Panc1 (cell line): ENCODE data around the gene EOGT. TPM values are rescaled to one million over a fixed set of nuclear protein-coding genes. Genes with fewer than 3 reads are reported as not detected.
A peak's percentile ranks its signal among the peaks of the same experiment; 100 is the strongest.

Experiments
- ATAC-seq: fragments of 200-7000 bp; cut with Tn5 transposase; 2 replicates; pipeline ENCODE4 v1.9.1; 2020; ENCODE audit warnings: mild to moderate bottlenecking, moderate library complexity
- BruUV-seq: library from RNA; stranded (reverse); fragments of 400-500 nt; replicated peaks from 2 replicates; lab custom pipeline; 2021; lab: Mats Ljungman, UMichigan
- CTCF ChIA-PET: fragments of 300-600 bp; sonication (Branson Sonifier 250); formaldehyde crosslinking; loops from one replicate; lab custom pipeline; 2022; ENCODE audit warnings: antibody characterized with exemption; lab: Charles Lee
- POLR2A ChIA-PET: fragments of 300-600 bp; sonication (Branson Sonifier 250); formaldehyde crosslinking; loops from one replicate; lab custom pipeline; 2022; ENCODE audit warnings: antibody characterized with exemption; lab: Charles Lee
- DNase-seq: peaks from one replicate; pipeline ENCODE4 v3.0.0-alpha.2; 2010; ENCODE audit warnings: low read depth, low spot score
- H3K27ac ChIP-seq: 2 replicates; pipeline ENCODE4 v1.5.1; 2011; ENCODE audit warnings: mild to moderate bottlenecking, low read length, inconsistent platforms
- H3K27me3 ChIP-seq: fragments of 200-500 bp; sonication (Bioruptor generic); 2 replicates; pipeline ENCODE4 v1.6.0; 2014; ENCODE audit warnings: low read length, inconsistent platforms; ENCODE audit not compliant: control insufficient read depth, insufficient read depth
- H3K36me3 ChIP-seq: fragments of 200-500 bp; sonication (Bioruptor generic); 2 replicates; pipeline ENCODE4 v1.5.1; 2014; ENCODE audit warnings: inconsistent platforms, mild to moderate bottlenecking, low read length, moderate library complexity; ENCODE audit not compliant: control insufficient read depth, insufficient read depth
- H3K4me1 ChIP-seq: 2 replicates; pipeline ENCODE4 v1.5.1; 2011; ENCODE audit warnings: inconsistent platforms, mild to moderate bottlenecking, low read length, moderate library complexity; ENCODE audit not compliant: control insufficient read depth, insufficient read depth
- H3K4me3 ChIP-seq, 2 experiments: 2 replicates each; pipeline ENCODE4 v1.5.1; 2011 to 2012; ENCODE audit warnings: low read depth in 2 of 2, low read length in 2 of 2, mild to moderate bottlenecking in 2 of 2, inconsistent platforms in 1 of 2, moderate library complexity in 1 of 2
- H3K9me3 ChIP-seq: fragments of 200-500 bp; sonication (Bioruptor generic); 2 replicates; pipeline ENCODE4 v1.5.1; 2014; ENCODE audit warnings: low read depth, mild to moderate bottlenecking, inconsistent platforms, low read length, moderate library complexity; ENCODE audit not compliant: control insufficient read depth, insufficient read depth
- CTCF ChIP-seq: fragments of 450-650 bp; IDR thresholded peaks from 2 replicates; pipeline ENCODE4 v1.5.1; 2017; ENCODE audit warnings: mild to moderate bottlenecking
- POLR2AphosphoS5 ChIP-seq: IDR thresholded peaks from 2 replicates; pipeline ENCODE4 v1.6.1; 2012; ENCODE audit warnings: mild to moderate bottlenecking, low read depth, low read length, moderate library complexity
- REST ChIP-seq, 2 experiments: IDR thresholded peaks; 2 replicates each; pipeline ENCODE4 v1.6.1; 2011 to 2012; ENCODE audit warnings: low read depth in 2 of 2, control low read depth in 1 of 2, low read length in 1 of 2, mild to moderate bottlenecking in 1 of 2, moderate library complexity in 1 of 2; ENCODE audit not compliant: insufficient read depth in 1 of 2
- SIN3A ChIP-seq: IDR thresholded peaks from 2 replicates; pipeline ENCODE4 v1.6.1; 2012; ENCODE audit warnings: low read depth, mild to moderate bottlenecking, low read length, moderate library complexity, borderline replicate concordance; ENCODE audit not compliant: insufficient read depth
- TCF7L2 ChIP-seq: IDR thresholded peaks from 2 replicates; pipeline ENCODE4 v1.6.1; 2011; ENCODE audit warnings: mild to moderate bottlenecking, low read depth, low read length, inconsistent platforms
- in situ Hi-C: cut with HindIII; loops from 2 replicates; pipeline ENCODE4 v1.10.0; 2016; ENCODE audit warnings: low sequenced_read_pairs, low pct_unique_long_range_greater_than_20kb
- intact Hi-C: fragments of 100-400 bp; cut with micrococcal nuclease; formaldehyde crosslinking; loops from one replicate; pipeline ENCODE4 v1.10.0; 2022; ENCODE audit not compliant: unreplicated experiment
- total RNA-seq: library from RNA; stranded (reverse); gene quantifications from one replicate; pipeline ENCODE4 v1.2.1, GENCODE V29; 2021; ENCODE audit not compliant: unreplicated experiment

The EOGT gene
- total RNA-seq, 1 experiment from 2014 or later, result 29.1 TPM

- TF ChIP-seq CTCF (no peak), SIN3A (no peak), REST (IDR thresholded peaks at IDR 0.05; ENCODE audit: insufficient read depth in 1 of 2, low read depth in 2 of 2, low read length in 1 of 2) (no peak), TCF7L2 (no peak), POLR2AphosphoS5 (no peak)
- no peak overlapping the region for H3K27ac ChIP-seq
- no TSS peak for BruUV-seq
- DNase-seq (no peak), ATAC-seq (0 out of 2 replicates have a peak, but pooled peaks have one; percentile 50)
- no peak overlapping the region for H3K4me3 ChIP-seq
- H3K27me3 ChIP-seq, result no peaks in the 10 kb centered on the region; the same call in none of the 2 replicates
- no peaks in the 10 kb centered on the region for H3K4me1 ChIP-seq
- intact Hi-C loops (loop anchor here (5.0 kb wide), 1 partner anchor 81 kb away; no protein-coding TSS in a partner anchor), in situ Hi-C loops (no loop called here)
- ChIA-PET POLR2A (no interaction called here), CTCF (no interaction called here)
- no peaks in the 10 kb centered on the region for H3K9me3 ChIP-seq
- H3K36me3 ChIP-seq, result peaks cover 6% of the 10 kb centered on the region; the same call in 1 of the 2 replicates
Observed at GRCh38 chr3:68973639-68974038, 39.8 kb downstream of the EOGT start.

GRCh38 chr3:68972358-68972979, 41.0 kb downstream of the EOGT start:
- in situ Hi-C loops (no loop called here), intact Hi-C loops (loop anchor here (5.0 kb wide), 1 partner anchor 80 kb away; no protein-coding TSS in a partner anchor)
- DNase-seq (peak; percentile 30), ATAC-seq (peak; percentile 94)
- TF ChIP-seq POLR2AphosphoS5 (no peak), REST (IDR thresholded peaks at IDR 0.05; ENCODE audit: insufficient read depth in 1 of 2, low read depth in 2 of 2, low read length in 1 of 2) (no peak), CTCF (peak; percentile 83)
- H3K4me3 ChIP-seq, result no peak overlapping the region
- no peak overlapping the region for H3K27ac ChIP-seq
- H3K4me1 ChIP-seq, result no peaks in the 10 kb centered on the region
- ChIA-PET POLR2A (no interaction called here), CTCF (interaction anchor here (0.5 to 0.8 kb wide), 4 partner anchors 15 to 68 kb away, joined by 3 to 4 read pairs (median 4); no protein-coding TSS in a partner anchor)
- 0 out of 2 replicates have a peak, but pooled peaks cover 2% of the 10 kb centered on the region for H3K36me3 ChIP-seq
- H3K27me3 ChIP-seq, result no peaks in the 10 kb centered on the region; the same call in none of the 2 replicates
- BruUV-seq, result no TSS peak
- H3K9me3 ChIP-seq, result no peaks in the 10 kb centered on the region
